ENCODE results near the gene MRFAP1.

Gene MRFAP1

DNA sequence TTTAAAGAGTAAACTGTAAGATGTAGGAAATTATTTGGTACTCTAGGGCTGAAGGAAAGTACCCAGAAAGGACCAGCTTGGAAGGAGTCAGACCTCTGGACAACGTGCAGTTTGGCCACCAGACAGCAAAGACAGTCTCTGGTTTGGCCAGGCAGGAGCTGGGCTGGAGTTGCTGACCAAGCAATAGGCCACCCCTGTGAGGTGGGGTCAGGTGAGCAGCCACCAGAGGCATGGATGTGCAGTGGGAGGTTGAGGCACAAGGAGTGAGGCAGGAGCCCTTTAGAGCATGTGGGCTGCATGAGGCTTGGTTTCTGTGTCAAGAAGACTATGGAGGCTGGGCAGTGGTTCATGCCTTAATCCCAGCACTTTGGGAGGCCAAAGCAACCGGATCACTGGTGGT, 17.7 kb upstream of the MRFAP1 start:
- Histone ChIP-seq H3K4me3 (replicated peaks; ENCODE audit: insufficient read depth, low read length) (no peak overlapping the region), H3K27me3 (ENCODE audit: insufficient read depth, poor library complexity, severe bottlenecking) (no peaks in the 10 kb centered on the region), H3K27ac (replicated peaks) (no peak overlapping the region)
- TF ChIP-seq SPI1 (IDR thresholded peaks at IDR 0.05; ENCODE audit: borderline replicate concordance, low read depth) (no peak), GABPA (IDR thresholded peaks at IDR 0.05; ENCODE audit: low read depth) (no peak), POLR2AphosphoS5 (IDR thresholded peaks at IDR 0.05; ENCODE audit: low read depth) (no peak)
- TF ChIP-seq, protein P1, sequence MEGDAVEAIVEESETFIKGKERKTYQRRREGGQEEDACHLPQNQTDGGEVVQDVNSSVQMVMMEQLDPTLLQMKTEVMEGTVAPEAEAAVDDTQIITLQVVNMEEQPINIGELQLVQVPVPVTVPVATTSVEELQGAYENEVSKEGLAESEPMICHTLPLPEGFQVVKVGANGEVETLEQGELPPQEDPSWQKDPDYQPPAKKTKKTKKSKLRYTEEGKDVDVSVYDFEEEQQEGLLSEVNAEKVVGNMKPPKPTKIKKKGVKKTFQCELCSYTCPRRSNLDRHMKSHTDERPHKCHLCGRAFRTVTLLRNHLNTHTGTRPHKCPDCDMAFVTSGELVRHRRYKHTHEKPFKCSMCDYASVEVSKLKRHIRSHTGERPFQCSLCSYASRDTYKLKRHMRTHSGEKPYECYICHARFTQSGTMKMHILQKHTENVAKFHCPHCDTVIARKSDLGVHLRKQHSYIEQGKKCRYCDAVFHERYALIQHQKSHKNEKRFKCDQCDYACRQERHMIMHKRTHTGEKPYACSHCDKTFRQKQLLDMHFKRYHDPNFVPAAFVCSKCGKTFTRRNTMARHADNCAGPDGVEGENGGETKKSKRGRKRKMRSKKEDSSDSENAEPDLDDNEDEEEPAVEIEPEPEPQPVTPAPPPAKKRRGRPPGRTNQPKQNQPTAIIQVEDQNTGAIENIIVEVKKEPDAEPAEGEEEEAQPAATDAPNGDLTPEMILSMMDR (IDR thresholded peaks at IDR 0.05; ENCODE audit: insufficient read depth, low read length), result no peak
- TF ChIP-seq, protein P2, sequence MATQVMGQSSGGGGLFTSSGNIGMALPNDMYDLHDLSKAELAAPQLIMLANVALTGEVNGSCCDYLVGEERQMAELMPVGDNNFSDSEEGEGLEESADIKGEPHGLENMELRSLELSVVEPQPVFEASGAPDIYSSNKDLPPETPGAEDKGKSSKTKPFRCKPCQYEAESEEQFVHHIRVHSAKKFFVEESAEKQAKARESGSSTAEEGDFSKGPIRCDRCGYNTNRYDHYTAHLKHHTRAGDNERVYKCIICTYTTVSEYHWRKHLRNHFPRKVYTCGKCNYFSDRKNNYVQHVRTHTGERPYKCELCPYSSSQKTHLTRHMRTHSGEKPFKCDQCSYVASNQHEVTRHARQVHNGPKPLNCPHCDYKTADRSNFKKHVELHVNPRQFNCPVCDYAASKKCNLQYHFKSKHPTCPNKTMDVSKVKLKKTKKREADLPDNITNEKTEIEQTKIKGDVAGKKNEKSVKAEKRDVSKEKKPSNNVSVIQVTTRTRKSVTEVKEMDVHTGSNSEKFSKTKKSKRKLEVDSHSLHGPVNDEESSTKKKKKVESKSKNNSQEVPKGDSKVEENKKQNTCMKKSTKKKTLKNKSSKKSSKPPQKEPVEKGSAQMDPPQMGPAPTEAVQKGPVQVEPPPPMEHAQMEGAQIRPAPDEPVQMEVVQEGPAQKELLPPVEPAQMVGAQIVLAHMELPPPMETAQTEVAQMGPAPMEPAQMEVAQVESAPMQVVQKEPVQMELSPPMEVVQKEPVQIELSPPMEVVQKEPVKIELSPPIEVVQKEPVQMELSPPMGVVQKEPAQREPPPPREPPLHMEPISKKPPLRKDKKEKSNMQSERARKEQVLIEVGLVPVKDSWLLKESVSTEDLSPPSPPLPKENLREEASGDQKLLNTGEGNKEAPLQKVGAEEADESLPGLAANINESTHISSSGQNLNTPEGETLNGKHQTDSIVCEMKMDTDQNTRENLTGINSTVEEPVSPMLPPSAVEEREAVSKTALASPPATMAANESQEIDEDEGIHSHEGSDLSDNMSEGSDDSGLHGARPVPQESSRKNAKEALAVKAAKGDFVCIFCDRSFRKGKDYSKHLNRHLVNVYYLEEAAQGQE (IDR thresholded peaks at IDR 0.05; ENCODE audit: insufficient replicate concordance, low read depth), result no peak
- no peak for DNase-seq (ENCODE audit: low read depth in 1 of 2, low spot score in 1 of 2)

DNA sequence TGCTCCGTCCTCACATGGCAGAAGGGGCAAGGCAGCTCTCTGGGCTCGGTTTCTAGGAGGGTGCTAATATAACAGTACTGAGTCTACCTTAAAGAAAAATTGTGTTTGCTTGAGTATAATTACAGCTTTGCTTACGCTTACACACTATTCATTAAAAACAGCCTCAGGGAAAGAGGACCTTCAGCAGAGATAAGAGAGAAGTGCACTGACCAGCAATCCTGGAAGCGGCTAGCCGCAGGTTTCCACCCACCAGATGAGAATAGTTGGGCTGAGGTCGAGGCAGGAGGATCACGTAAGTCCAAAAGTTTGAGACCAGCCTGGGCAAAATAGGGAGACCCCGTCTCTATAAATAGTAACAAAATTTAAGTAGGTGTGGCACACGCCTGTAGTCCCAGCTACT, 15.2 kb upstream of the MRFAP1 start:
- no peak for DNase-seq (ENCODE audit: low read depth in 1 of 2, low spot score in 1 of 2)
- Histone ChIP-seq H3K4me3 (replicated peaks; ENCODE audit: insufficient read depth, low read length) (no peak overlapping the region), H3K27me3 (ENCODE audit: insufficient read depth, poor library complexity, severe bottlenecking) (no peaks in the 10 kb centered on the region), H3K27ac (replicated peaks) (no peak overlapping the region)
- TF ChIP-seq GABPA (IDR thresholded peaks at IDR 0.05; ENCODE audit: low read depth) (no peak), SPI1 (IDR thresholded peaks at IDR 0.05; ENCODE audit: borderline replicate concordance, low read depth) (no peak), POLR2AphosphoS5 (IDR thresholded peaks at IDR 0.05; ENCODE audit: low read depth) (no peak)
- TF ChIP-seq, protein P2 (IDR thresholded peaks at IDR 0.05; ENCODE audit: insufficient replicate concordance, low read depth), result no peak
- TF ChIP-seq, protein P1 (IDR thresholded peaks at IDR 0.05; ENCODE audit: insufficient read depth, low read length), result no peak

DNA sequence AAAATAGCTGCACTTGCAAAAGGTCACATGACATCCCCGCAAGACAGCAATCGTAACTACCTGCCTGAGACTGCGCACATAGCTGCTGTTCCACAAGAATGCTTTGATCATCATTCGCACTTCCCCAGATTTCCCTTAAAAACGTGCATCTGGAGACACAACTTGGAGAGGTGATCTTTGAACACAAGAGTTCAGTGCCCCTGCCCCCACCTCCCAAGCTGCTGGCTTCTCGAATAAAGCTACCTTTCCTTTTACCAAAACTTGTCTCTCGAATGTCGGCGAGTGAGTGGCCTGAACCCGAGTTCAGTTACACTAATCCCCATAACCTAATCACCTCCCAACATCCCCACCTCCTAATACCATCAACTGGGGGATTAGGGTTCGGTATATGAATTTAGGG, 14.4 kb upstream of the MRFAP1 start:
- DNase-seq (ENCODE audit: low read depth in 1 of 2, low spot score in 1 of 2), result no peak
- TF ChIP-seq POLR2AphosphoS5 (IDR thresholded peaks at IDR 0.05; ENCODE audit: low read depth) (no peak), GABPA (IDR thresholded peaks at IDR 0.05; ENCODE audit: low read depth) (no peak), SPI1 (IDR thresholded peaks at IDR 0.05; ENCODE audit: borderline replicate concordance, low read depth) (no peak)
- TF ChIP-seq, protein P1 (IDR thresholded peaks at IDR 0.05; ENCODE audit: insufficient read depth, low read length), result no peak
- TF ChIP-seq, protein P2 (IDR thresholded peaks at IDR 0.05; ENCODE audit: insufficient replicate concordance, low read depth), result no peak
- Histone ChIP-seq H3K27ac (replicated peaks) (no peak overlapping the region), H3K27me3 (ENCODE audit: insufficient read depth, poor library complexity, severe bottlenecking) (no peaks in the 10 kb centered on the region), H3K4me3 (replicated peaks; ENCODE audit: insufficient read depth, low read length) (no peak overlapping the region)

Data from HL-60 (cell line).